ENCODE data around the gene FN1. TPM values are rescaled to one million over a fixed set of nuclear protein-coding genes. Genes with fewer than 3 reads are reported as not detected.

FN1 gene
- total and polyA plus RNA-seq, 4 donors = 916 to 12,965 (median 5,646) TPM

DNA sequence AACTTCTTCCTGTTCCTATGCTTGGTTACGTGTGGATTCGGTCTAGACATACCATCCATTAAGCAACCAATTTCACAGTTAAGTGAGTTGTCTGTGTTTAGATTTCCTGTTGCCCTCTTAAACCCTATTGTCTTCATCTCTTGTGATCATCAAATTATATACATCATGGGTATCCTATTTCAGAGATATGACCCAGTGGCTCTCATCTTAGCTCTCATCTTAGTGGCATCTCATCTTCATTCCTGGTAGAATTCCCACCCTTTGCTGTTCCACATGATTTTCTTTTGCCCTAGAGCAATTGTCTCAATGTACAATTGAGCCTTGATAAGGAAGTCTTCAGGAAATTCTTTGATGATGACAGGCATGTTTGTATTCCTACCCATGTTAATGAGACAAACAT, 29.4 kb upstream of the FN1 start:
- no peaks in the 10 kb centered on the region for H3K36me3 ChIP-seq (ENCODE audit: control insufficient read depth in 1 of 2, insufficient read depth in 2 of 2, low read length in 1 of 2)
- no peaks in the 10 kb centered on the region for H3K27me3 ChIP-seq (ENCODE audit: control insufficient read depth in 1 of 2, insufficient read depth in 2 of 2, low read length in 1 of 2)
- peaks cover 2 to 3% of the 10 kb centered on the region in 2 donors for H3K4me1 ChIP-seq (ENCODE audit: control insufficient read depth in 1 of 2, insufficient read depth in 2 of 2, low read length in 2 of 2)
- no peaks in the 10 kb centered on the region for H3K9me3 ChIP-seq (ENCODE audit: control insufficient read depth, low read length)
- intact Hi-C loops (cut with DNase I) = no loop called here
- H3K27ac ChIP-seq (ENCODE audit: low read depth in 1 of 2, low read length in 2 of 2) = no peak overlapping the region
- WGBS, 2 donors = 71 to 77% methylated on average over 2 of the region's 2 CpGs
- ATAC-seq (ENCODE audit: low FRiP score) (no peak), DNase-seq (no peak)
- no peak overlapping the region for H3K4me3 ChIP-seq (ENCODE audit: low read length in 2 of 2)

- no peak for ATAC-seq (ENCODE audit: low FRiP score)
Observed at GRCh38 chr2:215461836-215462532, 26.1 kb upstream of the FN1 start.

DNA sequence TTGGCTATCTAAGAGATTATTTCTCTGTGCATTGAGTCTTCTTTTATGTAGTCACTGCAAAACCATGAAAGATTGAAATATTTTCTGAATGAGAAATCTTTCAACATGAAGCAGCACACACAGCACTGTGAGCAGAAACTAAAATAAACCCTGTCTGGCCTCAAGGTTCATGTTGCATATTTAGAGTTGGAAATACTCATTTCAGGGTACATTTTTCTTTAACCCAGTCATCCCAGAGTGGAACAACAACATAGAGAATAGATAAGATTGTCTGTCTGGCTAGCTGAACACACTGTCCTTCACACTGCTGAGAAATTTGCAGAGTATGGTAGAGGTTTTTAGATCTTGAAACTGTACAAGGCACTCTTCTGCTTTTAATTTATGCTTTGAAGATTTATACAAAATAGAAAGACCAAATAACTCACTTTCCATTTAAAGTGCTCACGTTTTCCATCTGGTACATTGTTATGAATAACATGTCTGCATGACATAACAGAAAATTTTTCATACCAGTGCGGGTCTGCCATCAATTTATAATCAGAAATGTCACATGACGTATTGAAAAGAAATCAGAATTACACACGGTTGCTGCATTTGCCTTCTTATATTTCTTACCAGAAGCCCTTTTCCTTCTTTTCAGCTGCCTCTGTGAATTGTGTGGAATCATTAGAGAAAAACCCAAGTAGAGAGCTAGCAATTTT, 25.0 kb upstream of the FN1 start:
- ATAC-seq (ENCODE audit: low FRiP score) (peak; percentile 72), DNase-seq (no peak)
- intact Hi-C loops (cut with DNase I) = loop anchor here (5.0 kb wide), 2 partner anchors 66 to 126 kb away; no protein-coding TSS in a partner anchor
- Histone ChIP-seq H3K9me3 (ENCODE audit: control insufficient read depth, low read length) (no peaks in the 10 kb centered on the region), H3K27me3 (ENCODE audit: control insufficient read depth in 1 of 2, insufficient read depth in 2 of 2, low read length in 1 of 2) (no peaks in the 10 kb centered on the region), H3K36me3 (ENCODE audit: control insufficient read depth in 1 of 2, insufficient read depth in 2 of 2, low read length in 1 of 2) (no peaks in the 10 kb centered on the region), H3K27ac (ENCODE audit: low read depth in 1 of 2, low read length in 2 of 2) (peak overlapping the region in 1 of 2 donors; percentile 57), H3K4me1 (ENCODE audit: control insufficient read depth in 1 of 2, insufficient read depth in 2 of 2, low read length in 2 of 2) (peaks cover 0 to 3% of the 10 kb centered on the region in 2 donors), H3K4me3 (ENCODE audit: low read length in 2 of 2) (no peak overlapping the region)
- WGBS, 2 donors = 6 to 9% methylated on average over 4 of the region's 4 CpGs

More at GRCh38 chr2:215461836-215462532, 26.1 kb upstream of the FN1 start:
- peak overlapping the region in 1 of 2 donors; percentile 71 for H3K27ac ChIP-seq (ENCODE audit: low read depth in 1 of 2, low read length in 2 of 2)
- intact Hi-C loops (cut with DNase I) = loop anchor here (5.0 kb wide), 2 partner anchors 65 to 125 kb away; no protein-coding TSS in a partner anchor
- H3K4me3 ChIP-seq (ENCODE audit: low read length in 2 of 2) = no peak overlapping the region
- H3K4me1 ChIP-seq (ENCODE audit: control insufficient read depth in 1 of 2, insufficient read depth in 2 of 2, low read length in 2 of 2) = peaks cover 2 to 3% of the 10 kb centered on the region in 2 donors
- H3K9me3 ChIP-seq (ENCODE audit: control insufficient read depth, low read length) = no peaks in the 10 kb centered on the region
- 29 to 43% methylated on average over 5 of the region's 5 CpGs for WGBS, 2 donors
- no peaks in the 10 kb centered on the region for H3K27me3 ChIP-seq (ENCODE audit: control insufficient read depth in 1 of 2, insufficient read depth in 2 of 2, low read length in 1 of 2)
- H3K36me3 ChIP-seq (ENCODE audit: control insufficient read depth in 1 of 2, insufficient read depth in 2 of 2, low read length in 1 of 2) = no peaks in the 10 kb centered on the region
- DNase-seq = no peak

GRCh38 chr2:215455958-215456357, 20.1 kb upstream of the FN1 start:
- no peak overlapping the region for H3K4me3 ChIP-seq (ENCODE audit: low read length in 2 of 2)
- ATAC-seq (ENCODE audit: low FRiP score) (no peak), DNase-seq (no peak)
- 64 to 66% methylated on average over 3 of the region's 3 CpGs for WGBS, 2 donors
- H3K27me3 ChIP-seq (ENCODE audit: control insufficient read depth in 1 of 2, insufficient read depth in 2 of 2, low read length in 1 of 2) = no peaks in the 10 kb centered on the region
- no peaks in the 10 kb centered on the region for H3K4me1 ChIP-seq (ENCODE audit: control insufficient read depth in 1 of 2, insufficient read depth in 2 of 2, low read length in 2 of 2)
- no peak overlapping the region for H3K27ac ChIP-seq (ENCODE audit: low read depth in 1 of 2, low read length in 2 of 2)
- no peaks in the 10 kb centered on the region for H3K9me3 ChIP-seq (ENCODE audit: control insufficient read depth, low read length)
- intact Hi-C loops (cut with DNase I) = loop anchor here (2.0 to 10.0 kb wide), 2 partner anchors 239 to 465 kb away; no protein-coding TSS in a partner anchor
- no peaks in the 10 kb centered on the region for H3K36me3 ChIP-seq (ENCODE audit: control insufficient read depth in 1 of 2, insufficient read depth in 2 of 2, low read length in 1 of 2)

- Histone ChIP-seq H3K4me1 (ENCODE audit: control insufficient read depth in 1 of 2, insufficient read depth in 2 of 2, low read length in 2 of 2) (no peaks in the 10 kb centered on the region), H3K4me3 (ENCODE audit: low read length in 2 of 2) (no peak overlapping the region), H3K9me3 (ENCODE audit: control insufficient read depth, low read length) (no peaks in the 10 kb centered on the region), H3K27me3 (ENCODE audit: control insufficient read depth in 1 of 2, insufficient read depth in 2 of 2, low read length in 1 of 2) (no peaks in the 10 kb centered on the region), H3K27ac (ENCODE audit: low read depth in 1 of 2, low read length in 2 of 2) (no peak overlapping the region), H3K36me3 (ENCODE audit: control insufficient read depth in 1 of 2, insufficient read depth in 2 of 2, low read length in 1 of 2) (no peaks in the 10 kb centered on the region)
- peak; percentile 86 for ATAC-seq (ENCODE audit: low FRiP score)
- 48 to 54% methylated on average over 5 of the region's 5 CpGs for WGBS, 2 donors
- intact Hi-C loops (cut with DNase I) = loop anchor here (2.0 to 10.0 kb wide), 3 partner anchors 240 to 466 kb away; no protein-coding TSS in a partner anchor
- no peak for DNase-seq
Observed at GRCh38 chr2:215454519-215455246, 18.8 kb upstream of the FN1 start.

DNA sequence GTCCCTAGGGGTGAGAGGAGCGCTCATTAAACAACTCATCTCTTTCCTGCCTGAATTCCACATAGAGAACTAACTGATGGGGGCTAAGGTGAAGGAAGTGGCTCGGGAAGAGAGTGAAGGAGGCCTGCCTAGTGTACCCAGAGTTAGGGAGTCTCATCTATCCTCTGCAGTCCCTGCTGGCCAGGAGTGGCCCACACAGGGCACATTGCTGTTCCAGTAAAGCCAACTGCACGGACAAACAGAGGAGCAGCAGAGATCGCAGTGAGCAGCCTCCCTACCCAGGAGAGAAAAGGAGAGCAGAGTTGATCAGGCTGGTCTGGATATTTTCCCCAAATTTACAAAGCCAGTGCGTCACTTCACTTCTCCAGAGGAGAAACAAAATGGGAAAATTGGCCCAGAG, 16.9 kb upstream of the FN1 start:
- Histone ChIP-seq H3K9me3 (ENCODE audit: control insufficient read depth, low read length) (no peaks in the 10 kb centered on the region), H3K27me3 (ENCODE audit: control insufficient read depth in 1 of 2, insufficient read depth in 2 of 2, low read length in 1 of 2) (no peaks in the 10 kb centered on the region), H3K36me3 (ENCODE audit: control insufficient read depth in 1 of 2, insufficient read depth in 2 of 2, low read length in 1 of 2) (no peaks in the 10 kb centered on the region), H3K4me1 (ENCODE audit: control insufficient read depth in 1 of 2, insufficient read depth in 2 of 2, low read length in 2 of 2) (no peaks in the 10 kb centered on the region), H3K27ac (ENCODE audit: low read depth in 1 of 2, low read length in 2 of 2) (no peak overlapping the region), H3K4me3 (ENCODE audit: low read length in 2 of 2) (no peak overlapping the region)
- intact Hi-C loops (cut with DNase I) = loop anchor here in 1 of 2 donors (5.0 to 10.0 kb wide), 2 partner anchors 242 to 465 kb away; no protein-coding TSS in a partner anchor
- 90% methylated on average over 5 of the region's 5 CpGs for WGBS, 2 donors
- DNase-seq = no peak
- ATAC-seq (ENCODE audit: low FRiP score) = peak; percentile 29

- Histone ChIP-seq H3K4me3 (ENCODE audit: low read length in 2 of 2) (no peak overlapping the region), H3K36me3 (ENCODE audit: control insufficient read depth in 1 of 2, insufficient read depth in 2 of 2, low read length in 1 of 2) (no peaks in the 10 kb centered on the region), H3K4me1 (ENCODE audit: control insufficient read depth in 1 of 2, insufficient read depth in 2 of 2, low read length in 2 of 2) (no peaks in the 10 kb centered on the region), H3K9me3 (ENCODE audit: control insufficient read depth, low read length) (no peaks in the 10 kb centered on the region), H3K27me3 (ENCODE audit: control insufficient read depth in 1 of 2, insufficient read depth in 2 of 2, low read length in 1 of 2) (no peaks in the 10 kb centered on the region), H3K27ac (ENCODE audit: low read depth in 1 of 2, low read length in 2 of 2) (no peak overlapping the region)
- no peak for DNase-seq
- no peak for ATAC-seq (ENCODE audit: low FRiP score)
- 86 to 92% methylated on average over 6 of the region's 6 CpGs for WGBS, 2 donors
- intact Hi-C loops (cut with DNase I) = loop anchor here in 1 of 2 donors (5.0 to 10.0 kb wide), 2 partner anchors 244 to 466 kb away; no protein-coding TSS in a partner anchor
Observed at GRCh38 chr2:215451012-215451756, 15.3 kb upstream of the FN1 start.
